GM21381 (cell line): ENCODE results near the gene ERCC6.

Source experiments
- ATAC-seq: cut with Tn5 transposase; IDR thresholded peaks from one replicate; pipeline ENCODE4 v1.9.1; 2021; ENCODE audit warnings: mild to moderate bottlenecking, moderate library complexity; ENCODE audit not compliant: unreplicated experiment

ERCC6 gene

DNA sequence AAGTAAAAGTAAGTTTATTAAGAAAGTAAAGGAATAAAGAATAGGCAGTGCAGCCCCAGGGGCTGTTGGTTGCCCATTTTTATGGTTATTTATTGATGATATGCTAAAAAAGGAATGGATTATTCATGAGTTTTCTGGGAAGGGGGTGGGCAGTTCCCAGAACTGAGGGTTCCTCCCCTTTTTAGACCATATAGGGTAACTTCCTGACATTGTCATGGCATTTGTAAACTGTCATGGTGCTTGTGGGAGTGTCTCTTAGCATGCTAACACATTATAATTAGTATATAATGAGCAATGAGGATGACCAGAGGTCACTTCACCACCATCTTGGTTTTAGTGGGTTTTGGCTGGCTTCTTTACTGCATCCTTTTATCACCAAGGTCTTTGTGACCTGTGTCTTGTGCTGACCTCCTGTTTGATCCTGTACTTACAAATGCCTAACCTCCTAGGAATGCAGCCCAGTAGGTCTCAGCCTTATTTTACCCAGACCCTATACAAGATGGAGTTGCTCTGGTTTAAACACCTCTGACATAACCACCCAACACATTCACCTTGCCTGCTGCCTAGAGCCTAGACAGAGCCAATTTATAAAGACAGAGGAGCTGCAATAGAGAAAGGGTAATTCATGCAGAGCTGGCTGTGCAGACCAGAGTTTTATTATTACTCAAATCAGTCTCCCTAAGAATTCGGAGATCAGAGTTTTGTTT is 10.9 kb upstream of the ERCC6 start:
- ATAC-seq, result no peak

DNA sequence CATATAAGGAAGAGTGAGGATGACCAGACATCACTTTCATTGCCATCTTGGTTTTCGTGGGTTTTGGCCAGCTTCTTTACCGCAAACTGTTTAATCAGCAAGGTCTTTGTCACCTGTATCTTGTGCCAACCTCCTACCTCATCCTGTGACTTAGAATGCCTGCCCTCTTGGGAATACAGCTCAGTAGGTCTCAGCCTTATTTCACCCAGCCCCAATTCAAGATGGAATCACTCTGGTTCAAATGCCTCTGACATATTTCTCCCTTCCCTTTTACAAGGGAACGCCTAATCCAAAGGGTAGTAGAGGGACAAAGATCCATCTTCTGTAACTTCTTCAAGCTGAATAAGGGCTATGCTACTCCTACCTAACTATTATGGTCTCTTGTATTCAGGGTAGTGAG is 4.7 kb upstream of the ERCC6 start:
- no peak for ATAC-seq

DNA sequence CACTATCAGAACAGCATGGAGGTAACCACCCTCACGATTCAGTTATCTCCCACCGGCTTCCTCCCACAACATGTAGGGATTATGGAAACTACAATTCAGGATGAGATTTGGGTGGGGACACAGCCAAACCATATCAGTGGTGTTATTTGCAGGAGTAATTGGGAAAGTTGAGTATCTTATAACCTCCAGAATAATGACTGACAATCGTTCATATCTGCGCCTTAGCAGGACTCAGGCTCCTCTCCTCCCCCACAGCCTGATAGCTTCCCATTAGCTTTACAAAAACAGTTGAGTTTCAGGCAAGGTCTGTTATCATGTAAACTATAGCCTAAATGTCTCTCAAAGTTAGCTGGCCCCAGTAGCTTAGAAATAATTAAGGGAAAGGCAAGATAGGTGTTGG is 3.4 kb upstream of the ERCC6 start:
- ATAC-seq, result no peak

DNA sequence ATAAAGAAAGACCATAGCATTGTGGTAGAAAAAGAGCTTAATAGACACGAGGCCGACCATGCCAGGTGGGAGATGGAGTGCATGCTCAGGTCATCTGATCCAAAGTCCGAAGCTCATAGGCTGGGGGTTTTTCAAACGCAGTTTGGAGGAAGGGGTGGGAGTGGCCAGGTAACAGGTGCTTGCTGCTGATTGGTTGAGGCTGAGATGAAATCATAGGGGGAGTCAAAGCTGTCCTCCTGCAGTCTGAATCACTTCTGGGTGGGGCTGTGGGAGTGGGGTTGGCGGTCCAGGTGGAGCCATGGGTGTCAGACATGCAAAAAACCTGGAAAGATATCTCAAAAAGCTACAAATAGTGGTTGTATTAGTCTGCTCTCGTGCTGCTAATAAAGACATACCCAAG is 2.8 kb upstream of the ERCC6 start:
- no peak for ATAC-seq

DNA sequence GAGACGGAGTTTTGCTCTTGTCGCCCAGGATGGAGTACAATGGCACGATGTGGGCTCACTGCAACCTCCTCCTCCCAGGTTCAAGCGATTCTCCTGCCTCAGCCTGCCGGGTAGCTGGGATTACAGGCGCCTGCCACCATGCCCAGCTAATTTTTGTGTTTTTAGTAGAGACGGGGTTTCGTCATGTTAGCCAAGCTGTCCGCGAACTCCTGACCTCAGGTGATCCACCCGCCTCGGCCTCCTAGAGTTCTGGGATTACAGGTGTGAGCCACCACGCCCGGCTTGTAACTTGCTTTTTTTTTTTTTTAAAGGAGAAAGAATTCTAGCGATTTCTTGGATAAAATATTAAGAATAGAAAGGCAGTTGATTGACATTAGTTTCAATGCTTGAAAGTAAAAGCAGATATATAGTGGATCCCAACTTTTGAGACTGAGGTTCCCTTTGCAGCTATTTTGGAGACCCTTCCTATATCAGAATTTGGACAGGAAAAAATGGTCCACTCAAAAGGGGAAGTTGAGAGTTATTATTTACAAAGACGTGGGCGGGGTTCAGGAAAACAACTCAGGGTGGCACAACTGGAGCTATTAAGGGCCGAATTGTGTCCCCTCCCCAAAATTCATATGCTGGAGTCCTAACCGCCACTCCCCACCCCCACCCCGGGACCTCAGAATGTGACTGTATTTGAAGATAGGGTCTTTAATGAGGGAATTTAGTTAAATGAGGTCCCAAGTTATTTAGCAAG is 1.3 kb upstream of the ERCC6 start:
- no peak for ATAC-seq

DNA sequence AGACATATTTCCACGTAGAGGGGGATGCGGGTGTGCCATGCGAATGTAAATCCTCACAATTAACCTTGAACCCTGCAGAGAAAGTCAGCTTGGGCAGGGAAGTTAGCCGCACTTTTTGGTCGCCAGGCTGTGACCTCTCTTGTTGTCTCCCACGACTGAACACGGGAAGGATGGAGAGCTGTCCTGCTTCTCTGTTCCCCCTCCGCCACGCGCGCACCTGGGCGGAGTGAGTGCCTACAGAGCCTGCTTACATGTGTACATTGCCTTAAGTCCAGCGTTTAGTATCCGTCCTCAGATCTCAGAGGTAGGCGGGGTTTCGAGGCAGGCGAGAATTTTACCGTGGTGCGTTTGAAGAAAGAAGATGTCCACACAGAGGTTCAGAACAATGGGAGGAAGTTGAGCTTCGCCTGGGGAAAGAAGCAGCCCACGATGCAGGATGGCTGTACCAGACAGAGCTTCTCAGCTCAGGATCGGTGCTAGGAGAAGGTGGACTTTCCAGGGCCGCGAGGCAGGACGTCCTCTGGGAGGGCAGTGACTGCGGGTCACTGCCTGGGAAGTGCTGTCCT is 482 bp upstream of the ERCC6 start:
- ATAC-seq, result peak; percentile 4

DNA sequence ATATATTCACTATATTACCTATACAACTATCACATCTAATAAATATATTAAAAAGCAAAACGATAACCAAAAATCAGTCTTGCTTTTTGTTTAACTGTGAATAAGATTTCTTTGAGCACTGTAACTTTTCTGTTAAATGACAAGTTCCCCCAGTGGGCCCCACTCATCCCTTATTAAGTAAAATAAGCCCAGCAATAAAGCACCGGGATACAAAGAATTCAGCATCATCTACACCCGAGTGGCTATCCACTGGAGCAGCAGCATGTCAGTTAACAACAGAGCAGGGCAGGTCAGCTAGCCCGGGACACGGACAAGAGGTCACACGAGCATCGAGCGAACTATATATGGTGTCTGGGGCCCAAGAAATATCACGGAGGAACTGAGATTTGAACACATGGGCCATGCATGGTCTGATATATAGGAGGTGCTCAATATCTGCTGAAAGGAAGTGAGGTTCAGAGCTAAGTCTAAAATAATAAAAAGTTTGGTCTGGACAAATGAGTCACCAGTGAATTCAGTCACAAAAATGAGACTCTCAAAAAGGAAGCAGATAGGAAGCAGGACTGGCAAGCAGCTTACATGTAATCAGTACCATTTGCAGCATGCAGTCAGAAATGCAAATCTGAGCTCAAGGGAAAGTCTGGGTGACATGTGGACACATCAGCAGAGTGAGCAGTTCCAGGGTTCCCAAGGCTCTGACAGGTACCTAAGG is 4.1 kb downstream of the ERCC6 start:
- peak; percentile 50 for ATAC-seq

DNA sequence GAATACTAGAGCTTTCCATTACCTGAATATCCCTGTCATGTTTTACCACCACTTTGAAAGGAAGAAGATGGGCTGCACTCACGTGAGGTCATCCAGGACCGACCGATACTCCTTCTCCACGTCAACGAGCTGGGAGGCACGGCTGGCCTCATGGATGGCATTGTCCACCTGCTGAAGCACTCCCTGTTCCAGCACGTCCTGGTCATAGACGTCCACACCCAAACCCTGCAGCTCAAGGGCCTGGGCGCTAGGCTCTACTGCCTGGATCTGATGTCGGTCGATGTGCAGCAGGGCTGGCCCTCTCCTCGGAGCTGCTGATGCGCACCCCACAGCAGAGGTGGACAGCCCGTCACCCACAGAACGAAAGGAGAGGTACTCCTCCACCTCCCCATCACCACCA is 6.5 kb downstream of the ERCC6 start:
- no peak for ATAC-seq

DNA sequence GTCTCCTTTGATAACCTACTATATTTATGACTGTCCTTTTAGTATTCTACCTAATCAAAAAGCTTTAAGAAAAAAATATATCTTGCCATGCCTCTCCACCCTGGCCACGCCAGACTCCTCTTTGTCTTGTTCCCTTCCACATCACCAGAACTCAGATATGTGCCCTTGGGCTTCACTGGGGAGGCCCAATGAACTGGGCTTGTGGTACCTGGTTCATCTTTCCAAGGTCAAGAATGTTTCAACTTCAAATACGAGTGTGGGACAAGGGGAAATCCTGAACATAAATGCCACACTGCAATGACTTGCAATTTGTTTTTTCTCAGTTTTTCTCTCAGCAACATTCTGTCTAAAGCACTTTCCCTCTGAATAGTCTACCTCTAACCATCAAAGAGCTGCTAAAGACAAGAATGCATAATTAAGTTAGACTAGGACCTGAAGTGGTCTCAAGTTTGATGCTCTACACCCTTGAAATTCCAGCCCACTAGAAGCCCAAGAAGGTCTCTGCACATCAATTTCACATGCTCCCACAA is 9.9 kb downstream of the ERCC6 start:
- no peak for ATAC-seq

DNA sequence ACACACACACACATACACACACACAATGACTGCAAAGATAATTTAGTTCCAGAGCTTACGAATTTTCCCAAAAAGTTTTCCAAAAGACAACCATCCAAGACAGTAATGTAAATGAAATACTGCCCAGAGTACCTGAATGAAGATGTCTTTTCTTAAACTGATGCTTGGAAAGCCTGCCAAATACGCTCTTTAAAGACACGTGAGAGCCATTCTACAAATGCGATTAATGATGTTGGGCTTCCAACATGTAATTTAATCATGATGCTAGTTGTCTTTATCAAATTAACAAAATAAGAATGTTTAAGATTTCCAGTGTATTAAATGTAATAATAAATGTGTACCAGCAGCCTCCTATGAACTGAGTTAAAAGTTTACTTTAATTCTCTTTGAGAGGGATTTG is 11.1 kb downstream of the ERCC6 start:
- no peak for ATAC-seq

DNA sequence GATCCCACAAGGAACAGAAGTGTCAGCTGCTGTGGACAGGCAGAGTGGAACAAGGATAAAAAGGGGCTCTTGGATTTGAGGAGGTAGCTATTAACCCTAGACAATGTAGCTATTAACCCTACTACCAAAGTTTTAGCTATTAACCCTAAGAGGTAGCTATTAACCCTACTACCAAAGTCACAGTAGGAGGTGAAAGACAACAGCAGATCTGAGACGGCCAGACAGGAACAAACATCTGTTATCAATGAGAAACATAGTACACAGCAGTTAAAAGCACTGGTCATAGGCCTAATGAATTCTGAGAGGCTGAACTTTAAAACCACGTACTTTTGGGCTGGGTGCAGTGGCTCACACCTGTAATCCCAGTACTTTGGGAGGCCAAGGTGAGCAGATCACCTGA is 11.9 kb downstream of the ERCC6 start:
- ATAC-seq, result no peak

DNA sequence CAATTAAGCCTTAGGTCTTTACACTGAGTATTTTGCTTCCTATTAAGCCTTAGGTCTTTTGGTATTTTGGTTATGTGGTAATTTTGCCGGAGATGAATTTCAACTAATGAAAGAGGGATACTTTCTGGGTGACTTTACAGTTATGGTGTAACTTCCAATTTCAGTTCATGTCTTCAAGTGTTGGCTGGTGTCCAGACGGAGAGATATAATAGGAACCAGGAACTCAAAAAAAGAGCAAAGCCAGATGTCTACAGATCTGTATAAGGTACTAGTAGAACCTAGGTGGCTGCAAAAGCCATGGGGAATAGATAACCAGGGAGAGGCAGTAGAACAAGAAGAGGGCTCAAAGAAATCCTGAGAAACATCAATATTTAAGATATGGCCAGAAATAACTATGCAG is 12.3 kb downstream of the ERCC6 start:
- ATAC-seq, result no peak

DNA sequence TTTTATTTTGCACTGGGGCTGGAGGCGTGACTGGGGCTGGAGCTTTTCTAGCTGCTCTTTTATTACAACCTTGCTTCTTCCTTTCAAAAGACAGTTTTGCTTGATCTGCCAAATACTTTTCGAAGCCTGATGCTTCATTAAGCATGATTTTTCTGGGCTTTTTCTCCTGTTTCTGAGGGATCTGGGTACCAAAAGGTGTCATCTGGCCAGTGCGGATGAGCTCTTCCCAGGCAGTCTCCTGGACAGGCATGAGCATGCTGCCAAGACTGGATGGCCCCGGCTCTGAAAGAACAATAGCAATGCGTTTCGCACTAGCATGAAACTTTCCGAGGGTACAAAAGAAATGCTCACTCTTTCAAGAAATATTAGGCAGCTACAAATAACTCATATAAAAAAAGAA is 14.4 kb downstream of the ERCC6 start:
- no peak for ATAC-seq

DNA sequence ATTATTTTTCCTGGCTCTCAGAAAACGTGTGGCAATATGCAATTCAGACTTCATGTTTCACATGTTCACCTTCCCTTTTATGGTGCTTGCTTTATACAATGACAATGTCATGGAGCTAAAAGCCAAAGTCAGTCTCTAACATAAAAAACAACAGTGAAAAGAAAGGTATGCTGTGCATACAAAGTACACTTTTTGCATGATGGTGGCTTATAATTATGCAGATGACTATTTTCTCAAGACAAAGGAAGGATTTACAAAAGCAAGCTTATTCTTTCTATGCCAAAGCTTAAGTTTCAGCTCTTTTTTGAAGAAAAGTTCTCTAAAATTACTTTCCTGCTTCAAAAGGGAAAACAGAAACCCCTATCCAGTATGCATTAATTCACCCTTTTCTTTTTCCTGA is 15.6 kb downstream of the ERCC6 start:
- ATAC-seq, result no peak

DNA sequence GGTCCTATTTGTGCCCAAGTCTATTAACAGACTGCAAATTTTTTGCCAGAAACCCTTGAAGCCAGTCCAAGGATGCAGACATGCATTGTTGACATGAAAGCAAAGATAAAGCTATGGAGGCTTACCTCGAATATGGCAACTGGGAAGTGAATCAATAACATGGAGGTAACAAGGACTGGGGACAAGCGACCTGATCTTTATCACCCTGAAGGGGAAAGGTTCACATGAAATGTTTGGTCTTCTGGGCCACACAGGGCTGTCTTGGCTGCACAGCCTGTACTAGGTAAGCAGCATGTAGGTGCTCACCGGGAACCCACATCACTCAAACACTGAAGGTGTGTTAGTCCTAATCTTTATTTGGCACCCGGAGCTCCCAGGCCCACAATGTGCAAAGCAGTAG is 17.9 kb downstream of the ERCC6 start:
- ATAC-seq, result no peak

DNA sequence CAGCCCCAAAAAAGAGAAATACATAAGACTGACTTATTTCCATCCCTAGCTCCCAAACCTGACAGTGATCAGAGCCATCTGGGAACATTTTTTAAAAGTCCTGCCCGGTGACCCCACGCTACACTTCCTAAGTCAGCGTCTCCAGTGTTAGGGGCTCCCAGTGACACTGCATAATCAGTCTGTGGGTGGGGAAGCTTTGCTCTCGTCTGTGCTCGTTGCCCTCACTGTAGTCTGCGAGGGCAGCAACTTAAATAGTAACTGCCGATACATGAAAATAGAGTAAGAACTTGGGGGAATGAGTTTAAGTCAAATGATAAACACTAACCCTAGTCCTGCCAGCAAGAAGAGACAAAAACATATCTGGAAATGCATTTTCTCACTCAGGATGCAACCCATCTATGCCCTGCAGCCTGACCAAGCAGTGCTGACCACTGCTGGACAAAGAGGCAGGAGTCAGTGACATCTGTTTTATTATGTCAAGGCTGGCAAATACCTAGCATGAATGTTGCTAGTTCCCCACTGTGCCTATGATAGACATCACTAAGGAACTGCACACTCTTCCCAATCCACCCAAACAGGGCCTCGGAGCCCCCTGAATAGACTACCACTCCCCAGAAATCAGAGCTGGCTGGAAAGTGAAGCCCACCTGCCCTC is 18.7 kb downstream of the ERCC6 start:
- ATAC-seq, result no peak

DNA sequence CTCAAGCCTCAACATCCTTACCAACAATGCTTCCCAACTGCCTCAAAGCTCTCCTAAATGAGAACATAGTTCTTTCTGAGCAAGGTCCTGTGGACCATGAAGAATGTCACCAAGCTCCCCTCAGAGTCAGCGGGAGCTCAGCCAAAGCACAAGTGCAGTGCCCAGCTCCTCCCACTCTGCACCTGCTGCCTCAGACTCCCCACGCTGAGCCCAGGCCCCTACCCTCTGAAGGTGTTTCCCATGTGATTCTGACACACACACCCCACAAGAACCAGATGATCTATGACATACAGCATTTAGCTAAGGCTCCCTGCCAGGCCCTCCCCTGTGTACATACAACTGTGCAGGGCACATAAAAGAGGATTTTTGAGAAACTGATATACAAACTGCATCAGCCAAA is 19.2 kb downstream of the ERCC6 start:
- no peak for ATAC-seq

DNA sequence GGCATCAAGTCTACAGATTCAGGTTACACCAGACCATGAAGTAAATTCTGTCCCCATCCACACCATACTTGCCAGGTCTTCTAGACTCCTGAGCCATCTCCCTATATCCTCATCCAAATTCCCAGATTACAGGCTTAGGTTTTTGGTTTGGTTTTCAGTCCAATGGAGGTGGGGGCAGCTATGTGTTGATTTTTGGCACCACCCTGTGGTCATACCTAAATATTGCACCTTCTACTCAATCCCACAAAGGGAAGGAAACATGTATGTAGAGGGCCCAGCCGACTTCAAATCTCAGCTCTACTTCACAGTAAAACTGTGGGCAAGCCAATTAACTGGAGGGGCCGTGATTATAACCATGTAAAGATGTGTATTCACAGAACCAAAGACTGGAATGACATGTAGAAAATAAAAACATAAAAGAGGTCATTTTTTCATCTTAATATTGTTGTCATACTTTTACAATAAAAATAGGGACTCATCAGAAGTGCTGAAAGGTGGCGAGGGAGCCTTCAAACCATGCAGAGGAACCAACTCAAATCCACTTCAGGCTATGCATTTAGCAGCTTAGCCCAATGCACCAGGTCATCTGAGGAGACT is 19.8 kb downstream of the ERCC6 start:
- ATAC-seq, result no peak

DNA sequence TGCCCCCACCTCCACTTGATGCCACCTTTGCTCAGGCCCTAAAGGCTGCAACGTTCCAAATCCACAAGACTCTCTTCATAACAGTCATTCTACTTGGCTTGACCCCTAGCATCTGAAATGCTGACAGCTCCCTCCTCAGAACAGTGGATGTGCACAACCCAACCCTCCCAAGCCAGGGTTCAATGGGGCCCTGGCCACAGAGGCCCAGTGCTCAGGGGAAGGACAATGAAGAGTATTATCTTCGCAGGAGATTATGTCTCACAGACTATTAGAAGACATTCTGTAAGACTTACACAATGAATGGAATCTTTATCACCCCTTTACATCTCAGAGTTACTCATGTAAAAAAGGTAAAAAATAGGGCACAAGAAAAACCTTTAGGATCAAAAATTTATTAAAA is 20.4 kb downstream of the ERCC6 start:
- no peak for ATAC-seq

DNA sequence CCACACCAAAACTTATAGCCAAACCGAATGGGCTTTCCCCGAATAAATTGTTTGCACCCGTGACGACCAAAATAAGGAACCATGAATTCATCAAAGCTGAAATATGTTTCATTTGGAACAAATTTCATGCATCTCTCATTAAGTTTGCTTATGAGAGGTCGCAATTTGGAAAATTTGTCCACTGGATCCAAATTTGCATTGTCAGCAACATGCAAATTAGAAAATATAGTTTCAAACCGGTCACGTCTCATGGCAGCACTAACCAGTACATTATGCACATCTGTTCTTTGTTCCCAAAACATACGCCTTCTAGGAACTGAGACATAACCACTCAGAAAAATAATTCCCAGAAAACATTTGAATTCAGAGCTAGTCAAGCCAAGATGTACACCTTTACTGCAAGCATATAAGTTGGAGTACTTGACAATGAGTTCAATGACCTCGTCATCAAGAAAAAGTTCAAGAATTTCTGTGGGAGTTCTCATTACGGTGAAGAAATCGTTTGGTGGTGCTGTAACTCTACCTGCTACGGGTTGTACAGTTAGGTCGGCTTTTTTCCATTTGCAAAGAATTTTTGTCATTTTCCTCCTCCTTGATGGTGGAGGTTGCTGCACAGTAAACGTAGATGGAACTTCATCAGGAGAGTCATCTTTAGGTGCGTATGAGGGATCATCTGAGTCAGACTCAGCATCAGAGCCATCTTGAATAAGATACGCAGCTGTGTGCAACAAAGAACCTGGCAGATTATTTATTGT is 22.5 kb downstream of the ERCC6 start:
- no peak for ATAC-seq
